Panc1 (cell line): ENCODE measurements around the gene KLC4. TPM values are rescaled to one million over a fixed set of nuclear protein-coding genes. Genes with fewer than 3 reads are reported as not detected.

Source experiments
- ATAC-seq: fragments of 200-7000 bp; cut with Tn5 transposase; 2 replicates; pipeline ENCODE4 v1.9.1; 2020; ENCODE audit warnings: mild to moderate bottlenecking, moderate library complexity
- BruUV-seq: library from RNA; stranded (reverse); fragments of 400-500 nt; replicated peaks from 2 replicates; lab custom pipeline; 2021; lab: Mats Ljungman, UMichigan
- CTCF ChIA-PET: fragments of 300-600 bp; sonication (Branson Sonifier 250); formaldehyde crosslinking; loops from one replicate; lab custom pipeline; 2022; ENCODE audit warnings: antibody characterized with exemption; lab: Charles Lee
- POLR2A ChIA-PET: fragments of 300-600 bp; sonication (Branson Sonifier 250); formaldehyde crosslinking; loops from one replicate; lab custom pipeline; 2022; ENCODE audit warnings: antibody characterized with exemption; lab: Charles Lee
- DNase-seq: peaks from one replicate; pipeline ENCODE4 v3.0.0-alpha.2; 2010; ENCODE audit warnings: low read depth, low spot score
- H3K27ac ChIP-seq: 2 replicates; pipeline ENCODE4 v1.5.1; 2011; ENCODE audit warnings: mild to moderate bottlenecking, low read length, inconsistent platforms
- H3K27me3 ChIP-seq: fragments of 200-500 bp; sonication (Bioruptor generic); 2 replicates; pipeline ENCODE4 v1.6.0; 2014; ENCODE audit warnings: low read length, inconsistent platforms; ENCODE audit not compliant: control insufficient read depth, insufficient read depth
- H3K36me3 ChIP-seq: fragments of 200-500 bp; sonication (Bioruptor generic); 2 replicates; pipeline ENCODE4 v1.5.1; 2014; ENCODE audit warnings: inconsistent platforms, mild to moderate bottlenecking, low read length, moderate library complexity; ENCODE audit not compliant: control insufficient read depth, insufficient read depth
- H3K4me1 ChIP-seq: 2 replicates; pipeline ENCODE4 v1.5.1; 2011; ENCODE audit warnings: inconsistent platforms, mild to moderate bottlenecking, low read length, moderate library complexity; ENCODE audit not compliant: control insufficient read depth, insufficient read depth
- H3K4me3 ChIP-seq, 2 experiments: 2 replicates each; pipeline ENCODE4 v1.5.1; 2011 to 2012; ENCODE audit warnings: low read depth in 2 of 2, low read length in 2 of 2, mild to moderate bottlenecking in 2 of 2, inconsistent platforms in 1 of 2, moderate library complexity in 1 of 2
- H3K9me3 ChIP-seq: fragments of 200-500 bp; sonication (Bioruptor generic); 2 replicates; pipeline ENCODE4 v1.5.1; 2014; ENCODE audit warnings: low read depth, mild to moderate bottlenecking, inconsistent platforms, low read length, moderate library complexity; ENCODE audit not compliant: control insufficient read depth, insufficient read depth
- CTCF ChIP-seq: fragments of 450-650 bp; IDR thresholded peaks from 2 replicates; pipeline ENCODE4 v1.5.1; 2017; ENCODE audit warnings: mild to moderate bottlenecking
- POLR2AphosphoS5 ChIP-seq: IDR thresholded peaks from 2 replicates; pipeline ENCODE4 v1.6.1; 2012; ENCODE audit warnings: mild to moderate bottlenecking, low read depth, low read length, moderate library complexity
- REST ChIP-seq, 2 experiments: IDR thresholded peaks; 2 replicates each; pipeline ENCODE4 v1.6.1; 2011 to 2012; ENCODE audit warnings: low read depth in 2 of 2, control low read depth in 1 of 2, low read length in 1 of 2, mild to moderate bottlenecking in 1 of 2, moderate library complexity in 1 of 2; ENCODE audit not compliant: insufficient read depth in 1 of 2
- SIN3A ChIP-seq: IDR thresholded peaks from 2 replicates; pipeline ENCODE4 v1.6.1; 2012; ENCODE audit warnings: low read depth, mild to moderate bottlenecking, low read length, moderate library complexity, borderline replicate concordance; ENCODE audit not compliant: insufficient read depth
- TCF7L2 ChIP-seq: IDR thresholded peaks from 2 replicates; pipeline ENCODE4 v1.6.1; 2011; ENCODE audit warnings: mild to moderate bottlenecking, low read depth, low read length, inconsistent platforms
- in situ Hi-C: cut with HindIII; loops from 2 replicates; pipeline ENCODE4 v1.10.0; 2016; ENCODE audit warnings: low sequenced_read_pairs, low pct_unique_long_range_greater_than_20kb
- intact Hi-C: fragments of 100-400 bp; cut with micrococcal nuclease; formaldehyde crosslinking; loops from one replicate; pipeline ENCODE4 v1.10.0; 2022; ENCODE audit not compliant: unreplicated experiment
- total RNA-seq: library from RNA; stranded (reverse); gene quantifications from one replicate; pipeline ENCODE4 v1.2.1, GENCODE V29; 2021; ENCODE audit not compliant: unreplicated experiment

KLC4 gene
- total RNA-seq, 1 experiment from 2014 or later, result 22.6 TPM

GRCh38 chr6:43034190-43034525 is 25.3 kb upstream of the KLC4 start:
- no peak for TF ChIP-seq POLR2AphosphoS5
- TF ChIP-seq SIN3A, result no peak
- no peak for TF ChIP-seq CTCF
- TF ChIP-seq TCF7L2, result no peak
- TF ChIP-seq REST (IDR thresholded peaks at IDR 0.05; ENCODE audit: insufficient read depth in 1 of 2, low read depth in 2 of 2, low read length in 1 of 2), result no peak
- ChIA-PET POLR2A (no interaction called here), CTCF (no interaction called here)
- intact Hi-C loops (no loop called here), in situ Hi-C loops (no loop called here)
- BruUV-seq, result no TSS peak
- Histone ChIP-seq H3K27ac (no peak overlapping the region), H3K4me3 (no peak overlapping the region), H3K27me3 (no peaks in the 10 kb centered on the region), H3K4me1 (peaks cover 3% of the 10 kb centered on the region; the same call in 1 of the 2 replicates), H3K9me3 (no peaks in the 10 kb centered on the region), H3K36me3 (peaks cover under 1% of the 10 kb centered on the region; the same call in 1 of the 2 replicates)
- DNase-seq (no peak), ATAC-seq (no peak)

- ChIA-PET POLR2A (no interaction called here), CTCF (interaction anchor here (0.7 to 1.6 kb wide), 2 partner anchors 94 to 108 kb away, joined by 4 to 5 read pairs; no protein-coding TSS in a partner anchor)
- H3K4me1 ChIP-seq, result peaks cover 3% of the 10 kb centered on the region; the same call in 1 of the 2 replicates
- H3K27ac ChIP-seq, result no peak overlapping the region
- ATAC-seq (peak; percentile 23; the same call in 1 of the 2 replicates), DNase-seq (no peak)
- TF ChIP-seq CTCF (no peak), POLR2AphosphoS5 (no peak), TCF7L2 (no peak), SIN3A (no peak), REST (IDR thresholded peaks at IDR 0.05; ENCODE audit: insufficient read depth in 1 of 2, low read depth in 2 of 2, low read length in 1 of 2) (no peak)
- in situ Hi-C loops, result no loop called here
- H3K4me3 ChIP-seq, result no peak overlapping the region
- no peaks in the 10 kb centered on the region for H3K27me3 ChIP-seq
- intact Hi-C loops, result no loop called here
- no TSS peak for BruUV-seq
- no peaks in the 10 kb centered on the region for H3K9me3 ChIP-seq
- no peaks in the 10 kb centered on the region; the same call in 1 of the 2 replicates for H3K36me3 ChIP-seq
Observed at GRCh38 chr6:43035495-43036194, 23.8 kb upstream of the KLC4 start.
